Measurements from ENCODE around the gene PLCL2.

The PLCL2 gene

DNA sequence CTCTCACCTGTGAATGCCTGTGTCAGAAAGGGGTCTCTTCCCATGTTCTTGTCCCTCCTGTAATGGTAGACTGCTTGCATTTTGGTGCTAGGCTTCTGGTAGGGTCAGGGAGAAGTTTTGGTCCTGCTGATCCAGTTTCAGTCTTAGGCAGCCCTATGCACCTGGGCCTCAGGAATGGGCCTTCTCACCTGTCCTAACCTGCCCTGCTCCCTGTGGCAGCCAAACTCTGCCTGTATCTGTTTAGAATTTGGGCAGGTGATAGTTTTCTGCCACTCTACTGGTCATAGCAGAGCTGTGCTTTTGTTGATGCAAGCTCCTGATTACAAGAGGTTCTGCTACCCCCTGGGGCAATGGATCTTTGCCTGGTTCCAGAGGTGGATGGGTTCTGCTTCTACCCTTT lies 118.7 kb downstream of the PLCL2 start:
- Histone ChIP-seq H3K9me3 (ENCODE audit: low read depth, low read length) (no peaks in the 10 kb centered on the region), H3K9ac (ENCODE audit: insufficient read length) (no peak overlapping the region), H3K27ac (no peak overlapping the region), H3K4me3 (no peak overlapping the region), H3K36me3 (ENCODE audit: insufficient read depth, low read length) (no peaks in the 10 kb centered on the region)
- no peak for DNase-seq (ENCODE audit: low read depth, low spot score)
- TF ChIP-seq EZH2 (IDR thresholded peaks at IDR 0.05) (no peak), POLR2AphosphoS5 (IDR thresholded peaks at IDR 0.05; ENCODE audit: borderline replicate concordance, low read depth, low read length) (no peak), FOXP2 (optimal IDR thresholded peaks at IDR 0.05; ENCODE audit: control extremely low read depth, extremely low read length, insufficient read depth) (no peak)

DNA sequence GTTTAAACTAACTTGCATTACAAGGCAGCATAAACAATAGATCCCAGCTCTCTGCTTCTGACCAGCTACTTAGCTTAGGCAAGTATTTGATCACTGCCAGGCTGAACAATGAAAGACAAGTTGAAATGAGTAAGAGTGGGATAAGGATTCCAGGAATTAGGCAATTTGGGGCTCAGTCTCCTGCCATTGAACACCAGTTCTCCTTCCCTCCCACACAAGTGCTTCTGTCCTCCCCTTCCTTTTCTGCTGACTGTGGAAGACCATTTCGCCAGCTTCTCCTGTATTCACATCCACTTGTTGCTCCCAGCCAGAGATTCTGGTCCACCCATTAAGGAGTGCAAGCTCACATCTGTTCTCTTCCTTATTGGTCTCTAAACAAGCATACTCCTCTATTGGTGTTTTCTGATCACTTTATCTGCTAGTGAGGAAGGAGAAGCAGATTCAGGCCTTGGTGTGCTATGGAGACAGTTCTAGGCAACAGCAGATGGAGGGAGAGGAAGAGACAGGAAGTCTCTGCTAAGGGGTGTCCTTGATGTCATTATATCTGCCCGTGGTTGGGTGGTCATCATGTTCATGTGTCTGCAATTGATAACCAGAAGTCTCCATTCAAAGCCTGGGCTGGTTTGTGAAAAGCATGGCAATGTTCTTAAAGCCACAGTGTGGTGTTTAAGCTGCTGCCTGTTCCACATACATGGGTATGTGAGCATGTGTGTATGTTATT lies 121.5 kb downstream of the PLCL2 start:
- Histone ChIP-seq H3K4me3 (no peak overlapping the region), H3K27ac (no peak overlapping the region), H3K9ac (ENCODE audit: insufficient read length) (no peak overlapping the region), H3K36me3 (ENCODE audit: insufficient read depth, low read length) (no peaks in the 10 kb centered on the region), H3K9me3 (ENCODE audit: low read depth, low read length) (no peaks in the 10 kb centered on the region)
- no peak for DNase-seq (ENCODE audit: low read depth, low spot score)
- TF ChIP-seq POLR2AphosphoS5 (IDR thresholded peaks at IDR 0.05; ENCODE audit: borderline replicate concordance, low read depth, low read length) (no peak), EZH2 (IDR thresholded peaks at IDR 0.05) (no peak), FOXP2 (optimal IDR thresholded peaks at IDR 0.05; ENCODE audit: control extremely low read depth, extremely low read length, insufficient read depth) (no peak)

DNA sequence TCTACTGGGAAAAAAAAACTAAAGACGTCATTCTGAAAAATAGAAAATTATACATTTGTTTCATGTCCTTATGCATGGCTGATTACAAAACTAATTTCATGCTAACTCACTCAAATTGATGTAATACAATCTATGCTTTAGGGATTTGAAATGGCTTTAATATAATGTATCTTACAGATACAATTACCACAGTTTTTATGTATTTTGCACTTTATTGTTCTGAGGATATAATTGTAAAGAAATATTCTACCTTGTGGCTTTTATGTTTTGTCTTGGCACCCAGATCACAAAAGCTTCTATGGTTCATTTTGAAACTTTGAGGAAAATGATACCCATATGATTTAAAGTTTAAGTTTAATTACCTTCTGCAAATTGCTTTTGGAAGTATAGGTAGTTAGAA lies 122.5 kb downstream of the PLCL2 start:
- DNase-seq (ENCODE audit: low read depth, low spot score) = no peak
- TF ChIP-seq FOXP2 (optimal IDR thresholded peaks at IDR 0.05; ENCODE audit: control extremely low read depth, extremely low read length, insufficient read depth) (no peak), POLR2AphosphoS5 (IDR thresholded peaks at IDR 0.05; ENCODE audit: borderline replicate concordance, low read depth, low read length) (no peak), EZH2 (IDR thresholded peaks at IDR 0.05) (no peak)

DNA sequence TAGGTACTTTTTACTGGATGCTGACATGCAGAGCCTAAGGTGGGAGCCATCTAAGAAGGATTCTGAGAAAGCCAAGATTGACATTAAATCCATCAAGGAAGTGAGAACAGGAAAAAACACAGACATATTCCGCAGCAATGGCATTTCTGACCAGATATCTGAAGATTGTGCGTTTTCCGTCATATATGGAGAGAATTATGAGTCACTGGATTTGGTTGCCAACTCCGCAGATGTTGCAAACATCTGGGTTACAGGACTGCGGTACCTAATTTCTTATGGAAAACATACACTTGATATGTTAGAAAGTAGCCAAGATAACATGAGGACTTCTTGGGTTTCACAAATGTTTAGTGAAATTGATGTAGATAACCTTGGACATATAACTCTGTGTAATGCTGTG lies 125.1 kb downstream of the PLCL2 start:
- Histone ChIP-seq H3K9me3 (ENCODE audit: low read depth, low read length) (no peaks in the 10 kb centered on the region), H3K9ac (ENCODE audit: insufficient read length) (no peak overlapping the region), H3K27ac (no peak overlapping the region), H3K4me3 (no peak overlapping the region), H3K36me3 (ENCODE audit: insufficient read depth, low read length) (no peaks in the 10 kb centered on the region)
- TF ChIP-seq FOXP2 (optimal IDR thresholded peaks at IDR 0.05; ENCODE audit: control extremely low read depth, extremely low read length, insufficient read depth) (no peak), POLR2AphosphoS5 (IDR thresholded peaks at IDR 0.05; ENCODE audit: borderline replicate concordance, low read depth, low read length) (no peak), EZH2 (IDR thresholded peaks at IDR 0.05) (no peak)
- DNase-seq (ENCODE audit: low read depth, low spot score) = no peak

More for the DNA sequence above, 122.5 kb downstream of the PLCL2 start:
- Histone ChIP-seq H3K4me3 (no peak overlapping the region), H3K27ac (no peak overlapping the region), H3K9ac (ENCODE audit: insufficient read length) (no peak overlapping the region), H3K36me3 (ENCODE audit: insufficient read depth, low read length) (no peaks in the 10 kb centered on the region), H3K9me3 (ENCODE audit: low read depth, low read length) (no peaks in the 10 kb centered on the region)

DNA sequence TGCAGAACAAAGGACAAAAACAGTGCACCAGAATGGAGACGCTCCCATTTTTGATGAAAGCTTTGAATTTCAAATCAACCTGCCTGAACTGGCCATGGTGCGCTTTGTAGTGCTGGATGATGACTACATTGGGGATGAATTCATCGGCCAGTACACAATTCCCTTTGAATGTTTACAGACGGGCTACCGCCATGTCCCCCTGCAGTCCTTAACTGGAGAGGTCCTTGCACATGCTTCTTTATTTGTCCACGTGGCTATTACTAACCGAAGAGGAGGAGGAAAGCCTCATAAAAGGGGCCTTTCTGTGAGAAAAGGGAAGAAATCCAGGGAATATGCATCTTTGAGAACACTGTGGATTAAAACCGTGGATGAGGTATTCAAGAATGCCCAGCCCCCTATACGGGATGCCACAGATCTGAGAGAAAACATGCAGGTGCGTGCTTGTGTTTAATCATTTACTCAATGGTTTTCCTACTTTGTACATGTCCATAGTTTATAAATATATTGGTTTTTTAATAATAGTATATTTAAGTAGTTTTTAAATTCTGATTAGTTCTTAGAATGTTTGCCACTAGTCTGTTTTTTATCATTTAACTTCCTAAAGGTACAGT lies 127.1 kb downstream of the PLCL2 start:
- no peak for DNase-seq (ENCODE audit: low read depth, low spot score)

DNA sequence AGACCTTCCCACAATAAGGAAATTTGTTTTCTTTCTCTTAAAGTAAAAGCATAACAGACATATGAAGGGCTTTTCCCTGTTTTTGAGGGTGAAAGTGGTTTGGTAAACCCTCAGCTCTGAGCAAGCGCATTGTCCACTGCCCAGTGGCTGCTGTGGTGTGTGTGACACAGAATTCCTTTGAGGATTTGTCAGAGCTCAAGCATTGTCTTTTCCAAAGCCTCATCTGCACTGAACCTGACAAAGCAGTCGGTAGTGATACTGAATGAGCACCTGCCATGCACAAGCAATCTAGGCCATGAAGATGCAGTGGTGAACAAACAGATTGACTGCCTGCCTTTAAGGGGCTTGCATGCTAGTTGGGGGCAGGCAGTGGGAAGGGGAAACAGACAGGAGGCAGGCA lies 128.3 kb downstream of the PLCL2 start:
- no peaks in the 10 kb centered on the region for H3K36me3 ChIP-seq (ENCODE audit: insufficient read depth, low read length)
- H3K4me3 ChIP-seq = no peak overlapping the region
- TF ChIP-seq POLR2AphosphoS5 (IDR thresholded peaks at IDR 0.05; ENCODE audit: borderline replicate concordance, low read depth, low read length) (no peak), EZH2 (IDR thresholded peaks at IDR 0.05) (no peak), FOXP2 (optimal IDR thresholded peaks at IDR 0.05; ENCODE audit: control extremely low read depth, extremely low read length, insufficient read depth) (no peak)
- H3K9me3 ChIP-seq (ENCODE audit: low read depth, low read length) = no peaks in the 10 kb centered on the region
- no peak for DNase-seq (ENCODE audit: low read depth, low spot score)
- H3K27ac ChIP-seq = no peak overlapping the region
- no peak overlapping the region for H3K9ac ChIP-seq (ENCODE audit: insufficient read length)

More for the DNA sequence above, 127.1 kb downstream of the PLCL2 start:
- no peak for TF ChIP-seq EZH2 (IDR thresholded peaks at IDR 0.05)
- TF ChIP-seq FOXP2 (optimal IDR thresholded peaks at IDR 0.05; ENCODE audit: control extremely low read depth, extremely low read length, insufficient read depth) = no peak
- TF ChIP-seq POLR2AphosphoS5 (IDR thresholded peaks at IDR 0.05; ENCODE audit: borderline replicate concordance, low read depth, low read length) = no peak
- Histone ChIP-seq H3K4me3 (no peak overlapping the region), H3K27ac (no peak overlapping the region), H3K36me3 (ENCODE audit: insufficient read depth, low read length) (no peaks in the 10 kb centered on the region), H3K9ac (ENCODE audit: insufficient read length) (no peak overlapping the region), H3K9me3 (ENCODE audit: low read depth, low read length) (no peaks in the 10 kb centered on the region)

DNA sequence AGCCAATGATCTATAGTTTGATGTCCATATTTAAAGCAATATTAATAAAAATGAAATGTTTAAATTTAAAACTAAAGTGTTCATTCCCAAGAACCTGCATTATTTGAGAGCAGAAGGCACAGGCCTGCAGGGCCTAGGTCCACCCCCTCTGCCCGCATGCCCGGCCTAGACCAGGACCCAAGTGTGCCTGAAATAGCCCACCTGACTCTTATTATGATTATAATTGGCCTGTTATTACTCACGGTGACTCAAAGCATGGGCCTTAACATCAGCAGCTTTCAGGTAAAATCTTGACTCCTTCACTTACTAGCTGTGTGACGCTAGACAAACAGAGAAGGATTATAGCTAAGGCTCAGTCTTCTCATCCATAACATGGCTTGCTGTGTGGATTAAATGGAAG lies 128.8 kb downstream of the PLCL2 start:
- Histone ChIP-seq H3K9ac (ENCODE audit: insufficient read length) (no peak overlapping the region), H3K9me3 (ENCODE audit: low read depth, low read length) (no peaks in the 10 kb centered on the region), H3K4me3 (no peak overlapping the region), H3K36me3 (ENCODE audit: insufficient read depth, low read length) (no peaks in the 10 kb centered on the region), H3K27ac (no peak overlapping the region)
- TF ChIP-seq FOXP2 (optimal IDR thresholded peaks at IDR 0.05; ENCODE audit: control extremely low read depth, extremely low read length, insufficient read depth) = no peak
- TF ChIP-seq POLR2AphosphoS5 (IDR thresholded peaks at IDR 0.05; ENCODE audit: borderline replicate concordance, low read depth, low read length) = no peak
- no peak for TF ChIP-seq EZH2 (IDR thresholded peaks at IDR 0.05)
- no peak for DNase-seq (ENCODE audit: low read depth, low spot score)

DNA sequence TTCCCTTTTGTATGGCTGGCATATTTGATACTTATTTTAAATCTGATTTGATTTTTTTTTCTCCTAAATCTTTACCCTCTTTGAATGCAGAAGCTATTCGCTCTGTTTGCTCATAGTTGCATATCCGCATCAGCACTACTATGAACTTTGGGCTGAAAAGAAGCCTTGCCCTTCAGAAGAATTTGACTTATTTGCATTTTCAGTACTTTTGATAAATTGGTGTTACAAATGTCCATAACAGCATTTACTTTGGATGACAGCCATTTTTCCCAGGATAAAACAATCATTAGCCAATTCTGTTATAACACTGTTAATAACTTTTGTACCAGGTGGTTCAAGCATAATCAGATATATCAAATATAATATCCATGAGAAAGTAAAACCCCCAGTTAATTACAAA lies 129.5 kb downstream of the PLCL2 start:
- Histone ChIP-seq H3K36me3 (ENCODE audit: insufficient read depth, low read length) (no peaks in the 10 kb centered on the region), H3K9me3 (ENCODE audit: low read depth, low read length) (no peaks in the 10 kb centered on the region), H3K9ac (ENCODE audit: insufficient read length) (no peak overlapping the region), H3K4me3 (no peak overlapping the region), H3K27ac (no peak overlapping the region)
- TF ChIP-seq POLR2AphosphoS5 (IDR thresholded peaks at IDR 0.05; ENCODE audit: borderline replicate concordance, low read depth, low read length) (no peak), EZH2 (IDR thresholded peaks at IDR 0.05) (no peak), FOXP2 (optimal IDR thresholded peaks at IDR 0.05; ENCODE audit: control extremely low read depth, extremely low read length, insufficient read depth) (no peak)
- no peak for DNase-seq (ENCODE audit: low read depth, low spot score)

Data from SK-N-MC (cell line).